Mucosa of descending colon (tissue), 3 donors: Measurements from ENCODE around the gene SLC22A12. TPM values are rescaled to one million over a fixed set of nuclear protein-coding genes. Genes with fewer than 3 reads are reported as not detected.
A peak's percentile ranks its signal among the peaks of the same experiment; 100 is the strongest.

Experiments
- ATAC-seq: fragments of 200-7000 bp; cut with Tn5 transposase; one replicate; pipeline ENCODE4 v1.9.1; 2020; ENCODE audit warnings: mild to moderate bottlenecking, moderate library complexity
- DNase-seq, 3 donors: peaks; one replicate each; pipeline ENCODE4 v3.0.0-alpha.2; 2020
- H3K36me3 ChIP-seq: fragments of 200-600 bp; one replicate; pipeline ENCODE4 v1.8.0; 2021; ENCODE audit warnings: low read depth, mild to moderate bottlenecking
- H3K4me1 ChIP-seq: fragments of 200-600 bp; one replicate; pipeline ENCODE4 v1.8.0; 2021; ENCODE audit warnings: low read depth, mild to moderate bottlenecking
- H3K4me3 ChIP-seq: fragments of 200-600 bp; one replicate; pipeline ENCODE4 v1.8.0; 2021; ENCODE audit warnings: mild to moderate bottlenecking
- H3K9me3 ChIP-seq: fragments of 200-600 bp; one replicate; pipeline ENCODE4 v1.8.0; 2021; ENCODE audit warnings: mild to moderate bottlenecking
- CTCF ChIP-seq: fragments of 200-600 bp; IDR thresholded peaks from one replicate; pipeline ENCODE4 v1.8.0; 2022; ENCODE audit warnings: antibody characterized with exemption, mild to moderate bottlenecking
- intact Hi-C, 2 donors: fragments of 100-400 bp; cut with DNase I in 1 of 2; cut with micrococcal nuclease in 1 of 2; formaldehyde crosslinking; loops; one replicate each; pipeline versions ENCODE4 v1.11.0 to v1.11.1; 2022; cut with DNase I, micrococcal nuclease
- total RNA-seq, 3 donors: library from RNA; stranded (reverse); fragmentation: NEBNext Ultra II Directional in 2 of 3; extraction: Animal tissue kit (Norgen Biotek cat#: 25700) in 2 of 3; gene quantifications; one replicate each; pipeline versions ENCODE4 v1.2.1 to v1.2.4, GENCODE V29; 2021 to 2023
- donor health status: DM: no; HTN: no; CAD: no; lungs with moderate emphysema.
- donor health status: DM: no; HTN: no; CAD: no.
- donor health status: DM: no; HTN: yes; CAD: no.

SLC22A12 gene
- total RNA-seq, 3 donors from 2014 or later, result not detected

- TF ChIP-seq CTCF, result no peak
- Histone ChIP-seq H3K9me3 (no peaks in the 10 kb centered on the region), H3K36me3 (no peaks in the 10 kb centered on the region), H3K4me1 (peaks cover 7% of the 10 kb centered on the region), H3K4me3 (no peak overlapping the region)
- ATAC-seq (no peak), DNase-seq (no peak)
- intact Hi-C loops, result no loop called here
Observed at GRCh38 chr11:64639885-64640284, 48.9 kb downstream of the SLC22A12 start.

GRCh38 chr11:64641596-64642417 is 50.8 kb downstream of the SLC22A12 start:
- intact Hi-C loops, result no loop called here
- TF ChIP-seq CTCF, result no peak
- no peak for ATAC-seq
- Histone ChIP-seq H3K36me3 (no peaks in the 10 kb centered on the region), H3K4me1 (peaks cover 7% of the 10 kb centered on the region), H3K9me3 (no peaks in the 10 kb centered on the region), H3K4me3 (no peak overlapping the region)
- DNase-seq, result no peak

- intact Hi-C loops, result no loop called here
- H3K4me3 ChIP-seq, result no peak overlapping the region
- ATAC-seq, result no peak
- no peaks in the 10 kb centered on the region for H3K9me3 ChIP-seq
- no peaks in the 10 kb centered on the region for H3K36me3 ChIP-seq
- DNase-seq, result no peak
- TF ChIP-seq CTCF, result no peak
- H3K4me1 ChIP-seq, result peaks cover 6% of the 10 kb centered on the region
Observed at GRCh38 chr11:64642418-64642735, 51.4 kb downstream of the SLC22A12 start.

GRCh38 chr11:64642871-64643255 is 51.8 kb downstream of the SLC22A12 start:
- H3K36me3 ChIP-seq, result no peaks in the 10 kb centered on the region
- ATAC-seq (no peak), DNase-seq (no peak)
- H3K4me3 ChIP-seq, result no peak overlapping the region
- peaks cover 2% of the 10 kb centered on the region for H3K4me1 ChIP-seq
- H3K9me3 ChIP-seq, result no peaks in the 10 kb centered on the region
- intact Hi-C loops, result no loop called here
- TF ChIP-seq CTCF, result no peak

- H3K36me3 ChIP-seq, result no peaks in the 10 kb centered on the region
- intact Hi-C loops, result no loop called here
- no peaks in the 10 kb centered on the region for H3K4me1 ChIP-seq
- H3K9me3 ChIP-seq, result no peaks in the 10 kb centered on the region
- H3K4me3 ChIP-seq, result no peak overlapping the region
- ATAC-seq, result peak; percentile 40
- no peak for TF ChIP-seq CTCF
- DNase-seq, result no peak
Observed at GRCh38 chr11:64643256-64643881, 52.3 kb downstream of the SLC22A12 start.
